Brain microvascular endothelial cell (primary cell): ENCODE results near the gene ATP9B.
"Not testable (repeated sequence)": the region's sequence is repeated elsewhere in the genome, so short reads cannot be mapped to it uniquely, and the experiment has no call there.

Source experiments
- DNase-seq: peaks from one replicate; pipeline ENCODE4 v3.0.0-alpha.2; 2020
- H3K27ac ChIP-seq: fragments of 250-450 bp; sonication (Bioruptor Pico); 2 replicates; pipeline ENCODE4 v1.5.1; 2020; ENCODE audit warnings: mild to moderate bottlenecking, moderate library complexity
- H3K27me3 ChIP-seq: fragments of 250-450 bp; sonication (Bioruptor Pico); replicated peaks from 2 replicates; pipeline ENCODE4 v1.5.1; 2020; ENCODE audit warnings: mild to moderate bottlenecking
- H3K36me3 ChIP-seq: fragments of 250-450 bp; sonication (Bioruptor Pico); replicated peaks from 2 replicates; pipeline ENCODE4 v1.5.1; 2020; ENCODE audit warnings: mild to moderate bottlenecking
- H3K4me3 ChIP-seq: 2 replicates; pipeline ENCODE4 v1.5.1; 2011; ENCODE audit warnings: low read depth, mild to moderate bottlenecking, control low read depth, low read length, moderate library complexity
- CTCF ChIP-seq: IDR thresholded peaks from 2 replicates; pipeline ENCODE4 v1.5.1; 2011; ENCODE audit warnings: low read depth, mild to moderate bottlenecking, moderate library complexity, low read length, control low read depth, inconsistent platforms; ENCODE audit errors: missing control alignments
- in situ Hi-C: cut with HindIII; loops from 2 replicates; pipeline ENCODE4 v1.10.0; 2017; ENCODE audit warnings: low sequenced_read_pairs, low pct_ligation_motif_present

ATP9B gene

GRCh38 chr18:79327199-79327721 is 258.1 kb downstream of the ATP9B start:
- no peaks in the 10 kb centered on the region for H3K27me3 ChIP-seq
- H3K36me3 ChIP-seq = no peaks in the 10 kb centered on the region
- in situ Hi-C loops = no loop called here
- H3K27ac ChIP-seq = no peak overlapping the region
- DNase-seq = no peak
- H3K4me3 ChIP-seq = no peak overlapping the region
- no peak for TF ChIP-seq CTCF

GRCh38 chr18:79327915-79328314 is 258.7 kb downstream of the ATP9B start:
- H3K36me3 ChIP-seq, DNase-seq, in situ Hi-C loops, H3K4me3 ChIP-seq, H3K27ac ChIP-seq, H3K27me3 ChIP-seq: not testable (repeated sequence)

GRCh38 chr18:79328887-79329286 is 259.7 kb downstream of the ATP9B start:
- no peaks in the 10 kb centered on the region for H3K36me3 ChIP-seq
- H3K4me3 ChIP-seq = no peak overlapping the region
- no peak for DNase-seq
- in situ Hi-C loops = no loop called here
- H3K27me3 ChIP-seq = no peaks in the 10 kb centered on the region
- no peak for TF ChIP-seq CTCF
- no peak overlapping the region for H3K27ac ChIP-seq

- DNase-seq = no peak
- Histone ChIP-seq H3K27me3 (no peaks in the 10 kb centered on the region), H3K27ac (no peak overlapping the region), H3K36me3 (no peaks in the 10 kb centered on the region), H3K4me3 (no peak overlapping the region)
- TF ChIP-seq CTCF = no peak
- in situ Hi-C loops = no loop called here
Observed at GRCh38 chr18:79329786-79330185, 260.6 kb downstream of the ATP9B start.

- Histone ChIP-seq H3K36me3 (no peaks in the 10 kb centered on the region), H3K27ac (no peak overlapping the region), H3K4me3 (no peak overlapping the region), H3K27me3 (no peaks in the 10 kb centered on the region)
- no peak for DNase-seq
- in situ Hi-C loops = no loop called here
- no peak for TF ChIP-seq CTCF
Observed at GRCh38 chr18:79332646-79333045, 263.5 kb downstream of the ATP9B start.

- H3K4me3 ChIP-seq = no peak overlapping the region
- H3K27ac ChIP-seq = no peak overlapping the region
- no peaks in the 10 kb centered on the region for H3K36me3 ChIP-seq
- in situ Hi-C loops = no loop called here
- DNase-seq = no peak
- TF ChIP-seq CTCF = no peak
- no peaks in the 10 kb centered on the region for H3K27me3 ChIP-seq
Observed at GRCh38 chr18:79333046-79333445, 263.9 kb downstream of the ATP9B start.
